CD14-positive monocyte (primary cell): ENCODE data around the gene HAGH. TPM values are rescaled to one million over a fixed set of nuclear protein-coding genes. Genes with fewer than 3 reads are reported as not detected.

Experiments
- DNase-seq, 3 donors: peaks; one replicate each; pipeline ENCODE4 v3.0.0-alpha.2; 2011 to 2022
- H2AFZ ChIP-seq: 2 replicates; pipeline ENCODE4 v1.6.0; 2012; ENCODE audit warnings: mild to moderate bottlenecking, low read depth, low read length, inconsistent platforms; ENCODE audit not compliant: insufficient read depth, poor library complexity, severe bottlenecking
- H3K27ac ChIP-seq, 2 donors: 1 replicate in 1 of 2; 2 replicates in 1 of 2; pipeline ENCODE4 v1.5.1; 2012 to 2013; ENCODE audit warnings: low read length in 2 of 2, control low read depth in 1 of 2, inconsistent platforms in 1 of 2, low read depth in 1 of 2, mild to moderate bottlenecking in 1 of 2
- H3K27me3 ChIP-seq, 2 donors: one replicate each; pipeline versions ENCODE4 v1.6.0 to v1.6.1; 2011 to 2013; ENCODE audit warnings: low read length in 2 of 2; ENCODE audit not compliant: control insufficient read depth in 2 of 2, insufficient read depth in 2 of 2
- H3K36me3 ChIP-seq, 2 donors: replicated peaks in 1 of 2; 1 replicate in 1 of 2; 2 replicates in 1 of 2; pipeline versions ENCODE4 v1.5.1 to v1.6.1; 2012 to 2013; ENCODE audit warnings: low read length in 2 of 2, control low read depth in 1 of 2, inconsistent platforms in 1 of 2, mild to moderate bottlenecking in 1 of 2; ENCODE audit not compliant: insufficient read depth in 2 of 2, control insufficient read depth in 1 of 2
- H3K4me1 ChIP-seq, 2 donors: 1 replicate in 1 of 2; 2 replicates in 1 of 2; pipeline versions ENCODE4 v1.5.1 to v1.6.1; 2012 to 2013; ENCODE audit warnings: low read length in 2 of 2, control low read depth in 1 of 2, inconsistent platforms in 1 of 2, mild to moderate bottlenecking in 1 of 2, moderate library complexity in 1 of 2; ENCODE audit not compliant: insufficient read depth in 2 of 2, control insufficient read depth in 1 of 2
- H3K4me2 ChIP-seq: replicated peaks from 2 replicates; pipeline ENCODE3; 2012; ENCODE audit warnings: low read length, moderate library complexity, mild to moderate bottlenecking; ENCODE audit not compliant: poor library complexity, severe bottlenecking; ENCODE audit errors: extremely low read depth
- H3K4me3 ChIP-seq, 3 experiments: fragments of 200-600 bp in 1 of 3; sonication (generic) in 1 of 3; replicated peaks in 1 of 3; 1 replicate in 2 of 3; 2 replicates in 1 of 3; pipeline ENCODE4 v1.5.1; 2011 to 2013; ENCODE audit warnings: low read length in 3 of 3, mild to moderate bottlenecking in 3 of 3, control low read depth in 2 of 3, low read depth in 2 of 3, inconsistent platforms in 1 of 3, moderate library complexity in 1 of 3
- H3K79me2 ChIP-seq: 2 replicates; pipeline ENCODE4 v1.6.0; 2012; ENCODE audit warnings: mild to moderate bottlenecking, control low read depth, inconsistent platforms, low read length, moderate library complexity; ENCODE audit not compliant: insufficient read depth
- H3K9ac ChIP-seq: 2 replicates; pipeline ENCODE4 v1.6.0; 2017; ENCODE audit warnings: low read length, mild to moderate bottlenecking; ENCODE audit not compliant: insufficient read depth, poor library complexity, severe bottlenecking
- H3K9me3 ChIP-seq, 2 donors: replicated peaks in 1 of 2; 1 replicate in 1 of 2; 2 replicates in 1 of 2; pipeline versions ENCODE4 v1.5.1 to v1.6.1; 2012 to 2013; ENCODE audit warnings: low read length in 2 of 2, control low read depth in 1 of 2; ENCODE audit not compliant: control insufficient read depth in 1 of 2, insufficient read depth in 1 of 2
- H4K20me1 ChIP-seq: 2 replicates; pipeline ENCODE4 v1.6.0; 2012; ENCODE audit warnings: mild to moderate bottlenecking, low read length, control low read depth, moderate library complexity; ENCODE audit not compliant: insufficient read depth
- H3K27ac Mint-ChIP-seq, 7 donors: one replicate each; pipeline ENCODE4 v1.8.0; 2020; ENCODE audit warnings: mild to moderate bottlenecking in 7 of 7, mixed read lengths in 7 of 7, moderate library complexity in 6 of 7, inconsistent platforms in 2 of 7
- H3K27me3 Mint-ChIP-seq, 3 donors: one replicate each; pipeline ENCODE4 v1.8.0; 2021 to 2022; ENCODE audit warnings: low read depth in 3 of 3, mild to moderate bottlenecking in 3 of 3, mixed read lengths in 3 of 3, moderate library complexity in 3 of 3, inconsistent platforms in 1 of 3
- H3K36me3 Mint-ChIP-seq, 2 donors: one replicate each; pipeline ENCODE4 v1.8.0; 2020; ENCODE audit warnings: mixed read lengths in 2 of 2, inconsistent platforms in 1 of 2, mild to moderate bottlenecking in 1 of 2
- H3K4me1 Mint-ChIP-seq: one replicate; pipeline ENCODE4 v1.8.0; 2020; ENCODE audit warnings: mild to moderate bottlenecking, mixed read lengths
- H3K4me3 Mint-ChIP-seq, 2 donors: one replicate each; pipeline ENCODE4 v1.8.0; 2020; ENCODE audit warnings: mild to moderate bottlenecking in 2 of 2, mixed read lengths in 2 of 2, moderate library complexity in 1 of 2
- H3K9me3 Mint-ChIP-seq, 7 donors: one replicate each; pipeline ENCODE4 v1.8.0; 2020 to 2022; ENCODE audit warnings: mixed read lengths in 7 of 7, mild to moderate bottlenecking in 6 of 7, moderate library complexity in 6 of 7, inconsistent platforms in 2 of 7
- WGBS: methylation state at CpG from one replicate; pipeline ENCODE4 v1.1.5; 2013; ENCODE audit warnings: missing lambda C conversion rate; ENCODE audit not compliant: insufficient coverage; 5-methylcytosine and 5-hydroxymethylcytosine counted together
- intact Hi-C, 2 donors: fragments of 100-400 bp; cut with micrococcal nuclease; formaldehyde crosslinking; loops; one replicate each; pipeline versions ENCODE4 v1.15.0 to v1.15.1; 2023
- polyA plus RNA-seq, 3 donors: library from polyadenylated mRNA; depleted of rRNA in 1 of 3; unstranded in 2 of 3; stranded (reverse) in 1 of 3; fragments of 300-500 nt in 2 of 3; fragments of >200 nt in 1 of 3; fragmentation: Illumina TruSeq in 2 of 3; gene quantifications; 1 replicate in 2 of 3; 2 replicates in 1 of 3; pipeline ENCODE4 v1.2.3, GENCODE V29; 2012 to 2021
- TF ChIP-seq, protein P1 (sequence below): fragments of 200-600 bp; IDR thresholded peaks from one replicate; pipeline ENCODE4 v1.8.0; 2022; ENCODE audit warnings: antibody characterized with exemption, mild to moderate bottlenecking

Gene HAGH
- polyA plus RNA-seq, 3 donors, result 42.6 to 82.1 (median 47.7) TPM

GRCh38 chr16:1822801-1823200, 3.8 kb downstream of the HAGH start:
- no peak overlapping the region for H2AFZ ChIP-seq
- peaks cover 14 to 24% of the 10 kb centered on the region in 2 donors for H3K4me1 ChIP-seq
- peaks cover 61% of the 10 kb centered on the region for H4K20me1 ChIP-seq
- no peak overlapping the region for H3K4me2 ChIP-seq
- no peak overlapping the region for H3K4me3 ChIP-seq
- H3K9me3 ChIP-seq, result no peaks in the 10 kb centered on the region
- DNase-seq, result no peak
- TF ChIP-seq, protein P1, sequence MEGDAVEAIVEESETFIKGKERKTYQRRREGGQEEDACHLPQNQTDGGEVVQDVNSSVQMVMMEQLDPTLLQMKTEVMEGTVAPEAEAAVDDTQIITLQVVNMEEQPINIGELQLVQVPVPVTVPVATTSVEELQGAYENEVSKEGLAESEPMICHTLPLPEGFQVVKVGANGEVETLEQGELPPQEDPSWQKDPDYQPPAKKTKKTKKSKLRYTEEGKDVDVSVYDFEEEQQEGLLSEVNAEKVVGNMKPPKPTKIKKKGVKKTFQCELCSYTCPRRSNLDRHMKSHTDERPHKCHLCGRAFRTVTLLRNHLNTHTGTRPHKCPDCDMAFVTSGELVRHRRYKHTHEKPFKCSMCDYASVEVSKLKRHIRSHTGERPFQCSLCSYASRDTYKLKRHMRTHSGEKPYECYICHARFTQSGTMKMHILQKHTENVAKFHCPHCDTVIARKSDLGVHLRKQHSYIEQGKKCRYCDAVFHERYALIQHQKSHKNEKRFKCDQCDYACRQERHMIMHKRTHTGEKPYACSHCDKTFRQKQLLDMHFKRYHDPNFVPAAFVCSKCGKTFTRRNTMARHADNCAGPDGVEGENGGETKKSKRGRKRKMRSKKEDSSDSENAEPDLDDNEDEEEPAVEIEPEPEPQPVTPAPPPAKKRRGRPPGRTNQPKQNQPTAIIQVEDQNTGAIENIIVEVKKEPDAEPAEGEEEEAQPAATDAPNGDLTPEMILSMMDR, result no peak
- no peaks in the 10 kb centered on the region for H3K27me3 ChIP-seq
- peaks cover 20 to 57% of the 10 kb centered on the region in 2 donors for H3K36me3 Mint-ChIP-seq
- peaks cover 48 to 52% of the 10 kb centered on the region in 2 donors for H3K36me3 ChIP-seq
- H3K9me3 Mint-ChIP-seq, result peaks cover 0 to 2% (median 0%) of the 10 kb centered on the region in 7 donors
- H3K27ac Mint-ChIP-seq, result peak overlapping the region in 1 of 7 donors; percentile 76
- intact Hi-C loops, result no loop called here
- no peak overlapping the region for H3K4me3 Mint-ChIP-seq
- peaks cover 18% of the 10 kb centered on the region for H3K4me1 Mint-ChIP-seq
- peaks cover 40% of the 10 kb centered on the region for H3K79me2 ChIP-seq
- WGBS, result over 99% methylated on average over 16 of the region's 16 CpGs
- no peak overlapping the region for H3K9ac ChIP-seq
- peaks cover 0 to 3% (median 0%) of the 10 kb centered on the region in 3 donors for H3K27me3 Mint-ChIP-seq
- H3K27ac ChIP-seq, result no peak overlapping the region

- H3K4me1 Mint-ChIP-seq, result peaks cover 13% of the 10 kb centered on the region
- Histone ChIP-seq H4K20me1 (peaks cover 57% of the 10 kb centered on the region), H3K79me2 (peaks cover 33% of the 10 kb centered on the region), H3K27me3 (no peaks in the 10 kb centered on the region), H3K4me1 (peaks cover 9 to 16% of the 10 kb centered on the region in 2 donors), H3K4me3 (no peak overlapping the region), H3K36me3 (peaks cover 56 to 60% of the 10 kb centered on the region in 2 donors), H3K9ac (no peak overlapping the region), H2AFZ (no peak overlapping the region), H3K27ac (no peak overlapping the region), H3K4me2 (no peak overlapping the region), H3K9me3 (no peaks in the 10 kb centered on the region)
- H3K36me3 Mint-ChIP-seq, result peaks cover 27 to 65% of the 10 kb centered on the region in 2 donors
- intact Hi-C loops, result no loop called here
- TF ChIP-seq, protein P1, result no peak
- WGBS, result 100% methylated on average over 14 of the region's 24 CpGs
- H3K4me3 Mint-ChIP-seq, result no peak overlapping the region
- H3K27ac Mint-ChIP-seq, result peak overlapping the region in 2 of 7 donors; percentile 58 to 76
- peaks cover 0 to 3% (median 0%) of the 10 kb centered on the region in 3 donors for H3K27me3 Mint-ChIP-seq
- no peak for DNase-seq
- no peaks in the 10 kb centered on the region for H3K9me3 Mint-ChIP-seq
These were observed 4.6 kb downstream of the HAGH start for GRCh38 chr16:1821861-1822611.
